ENCODE data around the gene PLCG2. TPM values are rescaled to one million over a fixed set of nuclear protein-coding genes. Genes with fewer than 3 reads are reported as not detected.

The PLCG2 gene
- total and polyA plus RNA-seq, 3 donors from 2014 or later = 6.8 to 11.3 (median 8.0) TPM

DNA sequence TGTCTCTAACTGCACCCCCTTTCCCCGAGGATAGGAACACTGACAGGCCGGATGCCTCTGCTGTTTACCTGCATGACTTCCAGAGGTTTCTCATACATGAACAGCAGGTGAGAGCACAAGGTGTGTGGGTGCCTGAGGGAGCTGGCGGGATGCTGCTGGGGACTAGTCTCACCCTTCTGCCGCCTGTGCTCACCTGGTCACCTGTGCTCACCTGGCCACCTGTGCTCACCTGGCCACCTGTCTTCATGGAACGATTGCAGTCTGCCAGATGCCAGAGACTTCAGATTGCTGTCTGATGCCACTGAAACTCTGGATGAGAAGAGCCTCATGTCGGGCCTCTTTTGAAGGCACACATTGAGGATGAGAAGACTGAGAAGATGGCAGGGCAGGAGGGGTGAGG lies 104.1 kb downstream of the PLCG2 start:
- intact Hi-C loops (cut with DNase I; ENCODE audit: low total_unique reads) = no loop called here
- H3K36me3 ChIP-seq (ENCODE audit: low read depth, missing control alignments) = no peaks in the 10 kb centered on the region
- DNase-seq = no peak
- H3K9me3 ChIP-seq = no peaks in the 10 kb centered on the region
- H3K4me1 ChIP-seq = no peaks in the 10 kb centered on the region
- no peaks in the 10 kb centered on the region for H3K27me3 ChIP-seq
- TF ChIP-seq POLR2A (IDR thresholded peaks at IDR 0.05) = no peak
- no peak for TF ChIP-seq CTCF (IDR thresholded peaks at IDR 0.05)
- H3K4me3 ChIP-seq = no peak overlapping the region
- 81 to 95% methylated on average over 3 to 6 of the region's 6 CpGs for WGBS, 2 donors
- H3K27ac ChIP-seq = no peak overlapping the region

- intact Hi-C loops (cut with DNase I; ENCODE audit: low total_unique reads) = no loop called here
- H3K4me3 ChIP-seq = no peak overlapping the region
- no peaks in the 10 kb centered on the region for H3K36me3 ChIP-seq (ENCODE audit: low read depth, missing control alignments)
- H3K27ac ChIP-seq = no peak overlapping the region
- 56 to 57% methylated on average over 9 of the region's 9 CpGs for WGBS, 2 donors
- H3K4me1 ChIP-seq = no peaks in the 10 kb centered on the region
- TF ChIP-seq CTCF (IDR thresholded peaks at IDR 0.05) = peak in 2 of 3 experiments; percentile 25 to 50
- no peak for TF ChIP-seq POLR2A (IDR thresholded peaks at IDR 0.05)
- no peak for DNase-seq
- H3K27me3 ChIP-seq = no peaks in the 10 kb centered on the region
- H3K9me3 ChIP-seq = no peaks in the 10 kb centered on the region
Measured at GRCh38 chr16:81885976-81886586, 107.0 kb downstream of the PLCG2 start.

GRCh38 chr16:81888520-81889394 lies 109.7 kb downstream of the PLCG2 start:
- 79 to 83% methylated on average over 16 of the region's 16 CpGs for WGBS, 2 donors
- H3K27me3 ChIP-seq = no peaks in the 10 kb centered on the region
- TF ChIP-seq POLR2A (IDR thresholded peaks at IDR 0.05) = no peak
- no peak for TF ChIP-seq CTCF (IDR thresholded peaks at IDR 0.05)
- H3K36me3 ChIP-seq (ENCODE audit: low read depth, missing control alignments) = no peaks in the 10 kb centered on the region
- no peak overlapping the region for H3K4me3 ChIP-seq
- intact Hi-C loops (cut with DNase I; ENCODE audit: low total_unique reads) = no loop called here
- DNase-seq = no peak
- no peak overlapping the region for H3K27ac ChIP-seq
- no peaks in the 10 kb centered on the region for H3K9me3 ChIP-seq
- no peaks in the 10 kb centered on the region for H3K4me1 ChIP-seq

DNA sequence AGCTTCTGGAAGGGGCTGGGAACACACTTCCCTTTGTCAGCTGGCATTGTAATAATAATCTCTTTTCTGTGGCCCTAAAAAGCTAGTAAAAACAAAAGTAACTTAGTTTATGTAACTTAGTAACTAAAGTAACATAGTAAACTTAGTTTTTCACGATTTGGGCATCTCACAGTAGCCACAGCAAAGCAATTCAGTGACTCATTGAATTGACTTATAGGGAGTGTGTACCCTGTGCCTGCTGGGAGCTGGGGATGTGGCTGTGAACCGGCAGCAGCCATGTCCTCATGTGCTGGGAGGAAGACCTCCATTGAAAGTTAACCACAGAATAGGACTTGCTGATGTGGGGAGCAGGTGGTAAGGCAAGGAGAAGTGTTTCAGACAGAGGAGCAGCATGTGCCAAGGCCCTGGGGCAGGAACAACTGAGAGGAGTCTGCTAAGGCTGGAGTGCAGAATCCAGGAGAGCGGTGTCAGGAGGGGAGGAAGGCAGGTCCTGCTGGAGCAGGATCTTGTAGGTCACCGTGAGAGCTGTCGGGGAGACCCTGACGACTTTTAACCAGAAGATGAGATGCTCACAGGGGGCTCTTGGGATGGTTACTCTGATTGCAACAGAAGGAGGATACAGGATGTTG lies 112.8 kb downstream of the PLCG2 start:
- TF ChIP-seq CTCF (IDR thresholded peaks at IDR 0.05) (no peak), POLR2A (IDR thresholded peaks at IDR 0.05) (no peak)
- no peaks in the 10 kb centered on the region for H3K4me1 ChIP-seq
- no peak overlapping the region for H3K27ac ChIP-seq
- no peaks in the 10 kb centered on the region for H3K9me3 ChIP-seq
- 80% methylated on average over 6 of the region's 6 CpGs for WGBS, 2 donors
- intact Hi-C loops (cut with DNase I; ENCODE audit: low total_unique reads) = no loop called here
- no peak for DNase-seq
- H3K4me3 ChIP-seq = no peak overlapping the region
- H3K36me3 ChIP-seq (ENCODE audit: low read depth, missing control alignments) = no peaks in the 10 kb centered on the region
- no peaks in the 10 kb centered on the region for H3K27me3 ChIP-seq
